Activated CD4-positive, alpha-beta memory T cell treated with anti-CD3 and anti-CD28 coated beads for 36 hours (primary cell): ENCODE results near the gene AKNA. TPM values are rescaled to one million over a fixed set of nuclear protein-coding genes. Genes with fewer than 3 reads are reported as not detected.
"Not testable (repeated sequence)": the region's sequence is repeated elsewhere in the genome, so short reads cannot be mapped to it uniquely, and the experiment has no call there.

Experiments
- CTCF ChIA-PET: fragments of 350-600 bp; sonication (Branson Sonifier 250); formaldehyde crosslinking; loops from one replicate; lab custom pipeline; 2021; ENCODE audit warnings: antibody characterized with exemption, inconsistent platforms; lab: Charles Lee
- POLR2A ChIA-PET: fragments of 350-600 bp; sonication (Branson Sonifier 250); formaldehyde crosslinking; loops from one replicate; lab custom pipeline; 2021; ENCODE audit warnings: antibody characterized with exemption; lab: Charles Lee
- DNase-seq: peaks from one replicate; pipeline ENCODE4 v3.0.0-alpha.2; 2020
- H3K27ac Mint-ChIP-seq: one replicate; pipeline ENCODE4 v1.8.0; 2021; ENCODE audit warnings: mixed read lengths
- H3K27me3 Mint-ChIP-seq: one replicate; pipeline ENCODE4 v1.8.0; 2021; ENCODE audit warnings: mixed read lengths
- H3K36me3 Mint-ChIP-seq: one replicate; pipeline ENCODE4 v1.8.0; 2021; ENCODE audit warnings: mixed read lengths
- H3K4me1 Mint-ChIP-seq: one replicate; pipeline ENCODE4 v1.8.0; 2021; ENCODE audit warnings: low read depth, mixed read lengths
- H3K4me3 Mint-ChIP-seq: one replicate; pipeline ENCODE4 v1.8.0; 2021; ENCODE audit warnings: mild to moderate bottlenecking, mixed read lengths
- H3K9me3 Mint-ChIP-seq: one replicate; pipeline ENCODE4 v1.8.0; 2021; ENCODE audit warnings: mixed read lengths
- intact Hi-C: fragments of 100-400 bp; cut with micrococcal nuclease; formaldehyde crosslinking; loops from one replicate; pipeline ENCODE4 v1.15.1; 2023
- total RNA-seq, 2 experiments: library from RNA; stranded (reverse); gene quantifications; one replicate each; pipeline ENCODE4 v1.2.3, GENCODE V29; 2021

Gene AKNA
- total RNA-seq, 2 experiments from 2014 or later: 127 to 130 TPM

DNA sequence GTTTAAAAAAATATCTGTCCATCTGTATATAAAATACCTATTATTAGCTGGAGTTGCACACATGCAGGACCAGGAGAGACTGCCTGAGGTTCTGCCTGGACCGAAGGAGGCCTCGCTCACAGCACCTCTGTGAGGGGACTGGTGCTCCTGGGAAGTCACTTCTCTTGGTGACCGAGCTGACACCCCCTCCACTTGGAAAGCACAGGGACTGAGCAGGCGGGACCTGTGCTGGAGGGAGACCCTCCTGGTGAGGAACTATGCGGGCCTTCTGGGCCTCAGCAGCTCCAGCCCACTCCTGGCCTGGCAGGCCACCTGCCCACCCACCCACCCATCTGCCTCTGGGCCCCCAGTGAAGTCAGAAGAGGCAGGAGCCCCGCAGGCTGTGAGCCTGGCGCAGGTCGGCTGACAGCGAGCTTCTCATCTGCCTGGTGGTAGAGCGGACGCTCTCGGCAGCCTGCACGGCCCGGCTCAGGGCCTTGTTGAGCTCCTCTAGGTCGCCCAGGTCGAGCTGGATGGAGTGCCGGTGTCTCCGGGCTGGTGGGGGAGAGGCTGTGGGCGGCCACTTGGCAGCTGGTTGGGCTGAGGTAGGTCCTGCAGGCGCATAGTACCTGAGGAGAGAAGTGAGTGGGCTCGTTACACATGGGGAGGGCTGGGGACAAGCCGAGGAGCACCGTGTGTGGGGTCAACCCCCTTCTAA is 50.9 kb downstream of the AKNA start:
- CTCF ChIA-PET: interaction anchor here (0.8 to 1.4 kb wide), 6 partner anchors 44 to 317 kb away, joined by 3 to 4 read pairs (median 3); no protein-coding TSS in a partner anchor
- DNase-seq: no peak
- Mint-ChIP-seq H3K36me3 (peaks cover 58% of the 10 kb centered on the region), H3K4me3 (no peak overlapping the region), H3K9me3 (peaks cover 4% of the 10 kb centered on the region), H3K27ac (peak overlapping the region; percentile 21), H3K27me3 (no peaks in the 10 kb centered on the region), H3K4me1 (peaks cover 8% of the 10 kb centered on the region)
- intact Hi-C loops: no loop called here
- POLR2A ChIA-PET: no interaction called here

DNA sequence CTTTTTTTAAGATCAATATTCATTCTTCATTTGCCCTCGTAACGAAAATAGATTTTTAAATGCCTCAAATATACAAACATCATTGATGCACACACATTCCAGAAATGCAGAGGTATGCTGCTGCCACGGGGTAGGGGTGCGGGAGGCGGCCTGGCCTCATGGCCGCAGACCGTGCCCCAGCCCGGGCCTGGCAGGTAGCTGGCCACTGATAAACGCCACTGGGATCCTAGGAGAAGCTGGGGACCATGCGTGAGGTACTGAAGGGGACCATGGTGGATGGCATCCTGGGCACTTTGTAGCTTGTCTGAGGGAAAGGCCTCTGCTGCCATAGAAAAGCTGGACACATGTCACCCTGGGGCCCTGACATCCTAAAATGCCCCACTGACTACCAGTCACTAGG is 51.6 kb downstream of the AKNA start:
- intact Hi-C loops: no loop called here
- Mint-ChIP-seq H3K27me3 (no peaks in the 10 kb centered on the region), H3K36me3 (peaks cover 51% of the 10 kb centered on the region), H3K9me3 (peaks cover 4% of the 10 kb centered on the region), H3K4me1 (peaks cover 10% of the 10 kb centered on the region), H3K4me3 (no peak overlapping the region), H3K27ac (peak overlapping the region; percentile 21)
- DNase-seq: no peak
- POLR2A ChIA-PET: no interaction called here
- CTCF ChIA-PET: interaction anchor here (1.0 to 1.2 kb wide), 4 partner anchors 45 to 317 kb away, joined by 3 to 4 read pairs (median 3); no protein-coding TSS in a partner anchor

- Mint-ChIP-seq H3K4me1 (peaks cover 11% of the 10 kb centered on the region), H3K4me3 (no peak overlapping the region), H3K9me3 (peaks cover 4% of the 10 kb centered on the region), H3K27me3 (no peaks in the 10 kb centered on the region), H3K36me3 (peaks cover 49% of the 10 kb centered on the region), H3K27ac (no peak overlapping the region)
- intact Hi-C loops: no loop called here
- ChIA-PET POLR2A (no interaction called here), CTCF (interaction anchor here (1.0 kb wide), 1 partner anchor 318 kb away, joined by 3 read pairs; no protein-coding TSS in a partner anchor)
- no peak for DNase-seq
Observed at GRCh38 chr9:114335745-114336144, 52.0 kb downstream of the AKNA start.

DNA sequence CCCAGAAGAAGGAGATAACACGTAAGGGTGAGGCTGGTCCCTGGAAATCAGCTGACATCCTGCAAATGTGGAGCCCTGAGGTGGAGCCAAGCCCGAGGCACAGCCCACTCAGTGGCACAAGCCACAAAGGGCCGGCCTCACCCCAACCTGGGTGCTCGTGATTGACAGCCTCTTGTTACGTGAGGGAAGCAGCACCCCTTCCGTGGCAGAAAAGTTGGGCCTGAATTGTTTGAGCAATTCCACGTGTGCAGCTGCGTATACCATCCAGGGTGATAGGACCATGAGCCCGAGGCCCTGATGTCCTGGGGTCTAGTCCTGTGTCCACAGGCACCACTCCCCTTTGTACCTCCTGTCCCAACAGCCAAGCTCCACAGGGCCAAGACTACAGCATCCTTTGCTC is 53.3 kb downstream of the AKNA start:
- ChIA-PET CTCF (no interaction called here), POLR2A (no interaction called here)
- Mint-ChIP-seq H3K36me3 (peaks cover 41% of the 10 kb centered on the region), H3K9me3 (peaks cover 4% of the 10 kb centered on the region), H3K4me1 (peaks cover 13% of the 10 kb centered on the region), H3K4me3 (no peak overlapping the region), H3K27ac (no peak overlapping the region), H3K27me3 (no peaks in the 10 kb centered on the region)
- intact Hi-C loops: no loop called here
- no peak for DNase-seq

DNA sequence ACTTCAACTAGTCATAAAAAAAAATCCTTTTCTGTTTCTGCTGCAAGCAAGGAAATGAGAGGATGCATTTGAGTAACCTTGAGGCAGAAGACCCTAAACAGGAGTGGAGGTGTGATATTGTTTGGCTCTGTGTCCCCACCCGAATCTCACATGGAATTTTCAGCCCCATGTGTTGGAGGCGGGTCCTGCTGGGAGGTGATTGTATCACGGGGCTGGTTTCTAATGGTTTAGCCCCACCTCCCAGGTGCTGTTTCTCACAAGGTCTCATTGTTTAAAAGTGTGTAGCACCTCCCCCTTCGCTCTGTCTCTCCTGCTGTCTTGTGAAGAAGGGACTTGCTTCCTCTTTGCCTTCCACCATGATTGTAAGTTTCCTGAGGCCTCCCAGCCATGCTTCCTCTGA is 54.1 kb downstream of the AKNA start:
- H3K4me3 Mint-ChIP-seq, DNase-seq, CTCF ChIA-PET, intact Hi-C loops, POLR2A ChIA-PET, H3K27ac Mint-ChIP-seq, H3K9me3 Mint-ChIP-seq, H3K27me3 Mint-ChIP-seq: not testable (repeated sequence)
- H3K36me3 Mint-ChIP-seq: peaks cover 35% of the 10 kb centered on the region
- H3K4me1 Mint-ChIP-seq: peaks cover 13% of the 10 kb centered on the region

DNA sequence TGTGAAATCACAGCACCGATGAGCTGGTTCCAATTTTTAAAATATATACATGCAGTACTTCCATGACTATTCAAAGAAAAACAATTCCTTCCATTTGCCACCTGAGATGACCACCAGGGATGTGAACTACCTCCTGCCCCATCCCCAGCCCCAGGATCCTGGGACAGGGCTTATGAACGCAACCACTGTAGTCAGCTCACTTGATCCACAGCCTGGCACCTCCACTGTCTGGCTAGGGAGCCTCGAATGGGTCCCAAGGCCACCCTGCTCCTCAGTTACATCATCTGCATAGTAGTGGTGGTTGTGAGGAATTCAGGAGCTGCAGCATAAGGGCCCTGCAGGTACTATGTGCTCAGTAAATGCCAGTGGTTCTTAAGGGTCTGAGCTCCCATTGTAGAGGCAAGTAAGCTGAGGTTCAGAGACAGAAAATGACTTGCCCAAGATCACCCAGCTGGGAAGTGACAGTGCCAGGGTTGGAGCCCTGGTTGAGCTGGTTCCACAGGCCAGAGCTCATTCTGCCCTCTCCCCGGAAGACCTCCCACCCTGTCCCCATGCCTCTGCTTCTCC is 55.2 kb downstream of the AKNA start:
- POLR2A ChIA-PET: not testable (repeated sequence)

DNA sequence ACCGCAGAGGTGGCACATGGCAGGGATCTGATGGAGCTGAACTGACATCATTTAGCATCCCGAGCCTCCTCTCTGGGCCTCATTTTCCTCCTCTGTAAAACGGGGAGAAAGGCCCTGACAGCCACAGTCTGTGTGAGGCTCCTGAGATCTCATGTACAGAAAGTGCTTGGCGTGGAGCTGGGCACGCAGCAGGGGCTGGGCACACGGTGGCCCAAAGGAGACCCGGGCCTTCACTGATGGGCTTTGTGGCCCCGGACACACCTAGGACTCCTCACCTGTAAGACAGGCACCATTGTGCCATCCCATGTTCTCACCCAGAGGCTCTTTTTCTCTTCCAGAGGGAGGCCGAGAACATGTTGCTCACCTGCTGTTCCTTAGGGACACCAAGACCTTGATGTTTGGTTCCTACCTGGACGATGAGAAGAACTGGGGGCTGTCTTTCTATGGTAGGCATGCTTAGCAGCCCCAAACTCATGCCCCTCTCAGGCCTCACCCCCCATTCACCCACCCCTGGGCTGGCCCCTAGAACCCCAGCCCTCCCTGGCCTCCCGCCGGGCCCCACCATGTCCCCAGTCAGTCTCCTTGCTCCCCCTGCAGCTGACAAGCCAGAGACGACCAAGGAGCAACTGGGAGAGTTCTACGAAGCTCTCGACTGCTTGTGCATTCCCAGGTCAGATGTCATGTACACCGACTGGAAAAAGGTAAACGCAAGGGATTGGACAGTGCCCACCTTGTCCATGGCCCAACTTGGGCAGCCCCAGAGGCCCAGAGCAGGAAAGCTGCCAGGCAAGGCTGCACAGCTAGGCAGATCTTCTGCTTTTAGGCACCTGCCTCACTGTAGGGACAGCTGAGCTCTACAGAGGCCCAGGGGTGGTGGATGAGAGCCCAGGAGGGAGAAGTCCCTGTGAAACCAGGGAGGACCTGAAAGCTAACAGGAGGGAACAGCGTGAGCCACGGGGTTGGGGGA is 56.3 kb downstream of the AKNA start:
- intact Hi-C loops, POLR2A ChIA-PET, CTCF ChIA-PET, H3K27ac Mint-ChIP-seq, H3K4me3 Mint-ChIP-seq, H3K27me3 Mint-ChIP-seq, H3K9me3 Mint-ChIP-seq, DNase-seq: not testable (repeated sequence)
- peaks cover 13% of the 10 kb centered on the region for H3K4me1 Mint-ChIP-seq
- peaks cover 19% of the 10 kb centered on the region for H3K36me3 Mint-ChIP-seq

More for the DNA sequence above, 55.2 kb downstream of the AKNA start:
- H3K27me3 Mint-ChIP-seq, CTCF ChIA-PET, intact Hi-C loops, H3K4me3 Mint-ChIP-seq, H3K9me3 Mint-ChIP-seq, H3K27ac Mint-ChIP-seq, DNase-seq: not testable (repeated sequence)
- Mint-ChIP-seq H3K4me1 (peaks cover 13% of the 10 kb centered on the region), H3K36me3 (peaks cover 27% of the 10 kb centered on the region)

DNA sequence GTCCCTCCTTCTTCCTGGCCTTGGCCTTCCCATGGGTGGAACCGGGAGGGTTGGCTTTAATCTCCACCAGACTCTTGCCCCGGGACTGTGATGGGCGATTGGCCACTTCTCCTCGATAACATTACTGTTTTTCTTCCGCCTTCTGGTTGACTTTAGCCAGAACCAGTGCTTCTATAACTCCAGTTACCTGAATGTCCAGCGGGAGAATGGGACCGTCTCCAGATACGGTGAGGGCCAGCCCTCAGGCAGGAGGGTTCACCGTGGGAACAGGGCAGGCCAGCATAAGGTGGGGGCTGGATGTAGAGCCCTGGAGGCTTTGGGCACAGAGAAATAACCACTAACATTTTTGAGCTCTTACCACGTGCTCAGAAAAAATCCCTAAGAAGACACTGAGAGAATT is 57.1 kb downstream of the AKNA start:
- DNase-seq: no peak
- intact Hi-C loops: no loop called here
- CTCF ChIA-PET: no interaction called here

DNA sequence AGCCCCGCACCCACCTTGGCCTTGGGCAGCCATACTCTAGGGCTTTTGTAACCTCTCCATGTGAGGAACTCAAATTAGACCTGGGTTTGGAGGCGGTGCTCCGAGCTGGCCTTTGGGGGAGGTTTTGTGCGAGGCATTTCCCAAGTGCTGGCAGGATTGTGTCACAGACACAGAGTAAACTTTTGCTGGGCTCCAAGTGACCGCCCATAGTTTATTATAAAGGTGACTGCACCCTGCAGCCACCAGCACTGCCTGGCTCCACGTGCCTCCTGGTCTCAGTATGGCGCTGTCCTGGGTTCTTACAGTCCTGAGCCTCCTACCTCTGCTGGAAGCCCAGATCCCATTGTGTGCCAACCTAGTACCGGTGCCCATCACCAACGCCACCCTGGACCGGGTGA is 58.2 kb downstream of the AKNA start, which contains the start of gene ORM2:
Gene ORM2, plus strand, starts transcription at position 245 of the 398 bp plus-strand sequence. Its CDS starts 36 bp downstream, at position 281.
- H3K36me3 Mint-ChIP-seq, intact Hi-C loops, H3K27me3 Mint-ChIP-seq, H3K27ac Mint-ChIP-seq, CTCF ChIA-PET, DNase-seq, H3K9me3 Mint-ChIP-seq, POLR2A ChIA-PET, H3K4me3 Mint-ChIP-seq: not testable (repeated sequence)
- peaks cover 13% of the 10 kb centered on the region for H3K4me1 Mint-ChIP-seq

More for the DNA sequence above, 57.1 kb downstream of the AKNA start:
- Mint-ChIP-seq H3K9me3 (peaks cover 4% of the 10 kb centered on the region), H3K36me3 (peaks cover 10% of the 10 kb centered on the region), H3K4me1 (peaks cover 13% of the 10 kb centered on the region), H3K27ac (no peak overlapping the region), H3K4me3 (no peak overlapping the region), H3K27me3 (no peaks in the 10 kb centered on the region)
- POLR2A ChIA-PET: no interaction called here

DNA sequence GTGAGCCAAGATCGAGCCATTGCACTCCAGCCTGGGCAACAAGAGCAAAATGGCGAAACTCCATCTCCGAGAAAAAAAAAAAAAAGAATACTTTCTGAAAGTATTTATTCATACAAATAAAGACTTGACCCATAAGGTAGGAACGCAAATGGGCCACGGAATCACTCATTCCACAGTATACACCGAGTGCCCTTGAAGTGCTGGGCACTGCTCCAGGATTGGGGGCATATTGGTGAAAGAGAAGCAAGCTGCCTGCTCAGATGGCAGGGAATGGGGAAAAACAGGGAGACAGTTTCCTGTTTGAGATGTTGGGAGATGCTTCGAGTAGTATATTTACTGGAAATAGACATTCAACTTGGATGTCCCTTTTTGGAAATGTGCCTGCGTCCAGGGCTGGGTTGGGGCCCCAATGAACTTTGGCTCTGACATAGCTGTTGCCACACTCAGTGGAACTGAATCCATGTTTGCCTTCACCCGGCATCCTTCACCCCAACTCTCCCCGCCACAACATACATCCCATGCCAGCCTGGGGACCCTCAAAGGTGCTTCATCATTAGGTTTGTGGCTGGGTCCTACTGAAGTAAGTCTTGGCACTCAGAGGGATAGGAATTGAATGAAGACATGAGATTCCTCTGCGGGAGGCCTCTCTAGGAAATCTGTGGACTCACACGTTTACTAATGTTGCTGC is 58.7 kb downstream of the AKNA start:
- H3K9me3 Mint-ChIP-seq, H3K36me3 Mint-ChIP-seq, H3K4me3 Mint-ChIP-seq, CTCF ChIA-PET, POLR2A ChIA-PET, H3K27me3 Mint-ChIP-seq, DNase-seq, H3K27ac Mint-ChIP-seq, intact Hi-C loops: not testable (repeated sequence)
- H3K4me1 Mint-ChIP-seq: peaks cover 13% of the 10 kb centered on the region

DNA sequence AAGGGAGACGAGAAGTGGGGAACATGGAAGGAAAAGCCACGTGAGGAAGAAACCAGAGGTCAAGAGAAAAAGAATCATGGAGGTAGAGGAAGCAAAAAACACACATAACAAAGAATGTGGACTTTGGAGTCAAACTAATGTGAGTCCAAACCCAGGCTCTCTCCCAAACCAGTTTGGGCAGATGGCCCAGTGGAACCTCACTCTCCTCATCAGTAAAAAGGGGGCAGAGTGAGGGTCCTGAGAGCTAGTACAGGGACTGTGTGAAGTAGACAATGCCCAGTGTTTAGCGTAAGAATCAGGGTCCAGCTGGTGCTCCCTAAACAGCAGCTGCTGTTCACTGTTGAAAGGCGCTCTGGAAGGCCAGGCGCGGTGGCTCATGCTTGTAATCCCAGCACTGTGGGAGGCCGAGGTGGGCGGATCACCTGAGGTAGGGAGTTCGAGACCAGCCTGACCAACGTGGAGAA is 59.4 kb downstream of the AKNA start:
- H3K4me3 Mint-ChIP-seq, H3K27ac Mint-ChIP-seq, DNase-seq, H3K27me3 Mint-ChIP-seq, H3K36me3 Mint-ChIP-seq, CTCF ChIA-PET, intact Hi-C loops, H3K9me3 Mint-ChIP-seq, POLR2A ChIA-PET: not testable (repeated sequence)
- peaks cover 13% of the 10 kb centered on the region for H3K4me1 Mint-ChIP-seq
